Endothelial cell of umbilical vein (primary cell): ENCODE measurements around the gene CFI.

Source experiments
- EZH2 ChIP-seq: IDR thresholded peaks from 2 replicates; pipeline ENCODE4 v1.6.1; 2012; ENCODE audit warnings: borderline replicate concordance, low read depth, mild to moderate bottlenecking, moderate library complexity, low read length, inconsistent platforms; ENCODE audit not compliant: severe bottlenecking
- JUN ChIP-seq: IDR thresholded peaks from 2 replicates; pipeline ENCODE4 v1.6.1; 2011; ENCODE audit warnings: borderline replicate concordance, low read depth; ENCODE audit not compliant: insufficient read length, insufficient read depth
- MAX ChIP-seq: IDR thresholded peaks from 2 replicates; pipeline ENCODE4 v1.6.1; 2011; ENCODE audit not compliant: insufficient read depth, insufficient read length
- POLR2A ChIP-seq: IDR thresholded peaks from 2 replicates; pipeline ENCODE4 v1.6.1; 2012; ENCODE audit warnings: low read depth, mild to moderate bottlenecking, control low read depth, low read length
- POLR2AphosphoS5 ChIP-seq: IDR thresholded peaks from 2 replicates; pipeline ENCODE4 v1.6.1; 2012; ENCODE audit warnings: low read depth, mild to moderate bottlenecking, control low read depth, low read length, moderate library complexity; ENCODE audit not compliant: insufficient read depth
- TF ChIP-seq, protein P1 (sequence below), 2 donors: IDR thresholded peaks; 1 replicate in 1 of 2; 2 replicates in 1 of 2; pipeline ENCODE4 v1.5.1; 2011; ENCODE audit warnings: low read length in 2 of 2, mild to moderate bottlenecking in 2 of 2, moderate library complexity in 2 of 2, control low read depth in 1 of 2, inconsistent platforms in 1 of 2, low read depth in 1 of 2; ENCODE audit not compliant: insufficient read depth in 1 of 2; ENCODE audit errors: extremely low read depth in 1 of 2

DNA sequence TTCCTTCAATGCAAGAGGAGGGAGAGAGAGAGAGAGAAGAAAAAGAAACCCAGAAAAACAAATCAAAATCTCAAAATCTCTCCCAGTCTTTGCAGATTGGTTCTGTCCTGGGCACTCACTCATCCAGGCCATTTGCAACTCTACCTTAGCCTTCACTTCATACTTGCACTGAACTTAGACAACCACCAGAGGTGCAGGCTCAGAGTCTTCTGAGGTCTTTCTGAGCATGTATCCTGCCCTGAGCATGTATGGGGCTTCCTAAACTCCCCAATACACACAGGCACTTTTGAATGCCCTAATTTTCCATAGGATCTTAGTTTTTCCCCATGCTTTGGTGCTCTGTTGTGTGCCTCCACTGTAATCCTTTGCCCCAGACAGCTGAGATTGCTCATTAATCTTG is 2.9 kb downstream of the CFI start:
- TF ChIP-seq, protein P1, sequence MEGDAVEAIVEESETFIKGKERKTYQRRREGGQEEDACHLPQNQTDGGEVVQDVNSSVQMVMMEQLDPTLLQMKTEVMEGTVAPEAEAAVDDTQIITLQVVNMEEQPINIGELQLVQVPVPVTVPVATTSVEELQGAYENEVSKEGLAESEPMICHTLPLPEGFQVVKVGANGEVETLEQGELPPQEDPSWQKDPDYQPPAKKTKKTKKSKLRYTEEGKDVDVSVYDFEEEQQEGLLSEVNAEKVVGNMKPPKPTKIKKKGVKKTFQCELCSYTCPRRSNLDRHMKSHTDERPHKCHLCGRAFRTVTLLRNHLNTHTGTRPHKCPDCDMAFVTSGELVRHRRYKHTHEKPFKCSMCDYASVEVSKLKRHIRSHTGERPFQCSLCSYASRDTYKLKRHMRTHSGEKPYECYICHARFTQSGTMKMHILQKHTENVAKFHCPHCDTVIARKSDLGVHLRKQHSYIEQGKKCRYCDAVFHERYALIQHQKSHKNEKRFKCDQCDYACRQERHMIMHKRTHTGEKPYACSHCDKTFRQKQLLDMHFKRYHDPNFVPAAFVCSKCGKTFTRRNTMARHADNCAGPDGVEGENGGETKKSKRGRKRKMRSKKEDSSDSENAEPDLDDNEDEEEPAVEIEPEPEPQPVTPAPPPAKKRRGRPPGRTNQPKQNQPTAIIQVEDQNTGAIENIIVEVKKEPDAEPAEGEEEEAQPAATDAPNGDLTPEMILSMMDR (IDR thresholded peaks at IDR 0.05; ENCODE audit: extremely low read depth in 1 of 2, insufficient read depth in 1 of 2, low read depth in 1 of 2, low read length in 2 of 2): no peak
- TF ChIP-seq POLR2A: no peak
- TF ChIP-seq EZH2: no peak
- no peak for TF ChIP-seq POLR2AphosphoS5
- no peak for TF ChIP-seq MAX
- TF ChIP-seq JUN: no peak
